Measurements from ENCODE around the gene PREX1.

The PREX1 gene

DNA sequence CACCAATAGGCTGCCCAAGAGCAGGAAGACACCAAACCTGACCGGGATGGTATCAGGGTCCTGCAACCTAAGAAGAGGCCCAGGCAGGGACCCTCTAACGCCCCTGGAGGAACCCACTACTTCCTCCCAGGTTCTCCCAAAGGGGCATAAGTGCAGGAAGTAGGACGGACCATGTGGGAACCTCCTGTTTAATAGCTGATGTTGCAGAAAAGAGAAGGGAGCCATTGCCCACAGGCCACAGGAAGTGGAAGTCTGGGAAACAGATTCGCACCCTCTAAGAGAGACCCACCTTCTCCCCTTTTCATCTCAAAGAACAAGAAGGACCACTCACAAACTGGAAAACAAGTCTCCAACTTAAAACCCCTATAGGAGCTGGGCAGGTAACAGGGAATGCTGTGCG lies 18.1 kb downstream of the PREX1 start:
- no peak for DNase-seq (ENCODE audit: low spot score)

GRCh38 chr20:48808382-48809034 lies 19.3 kb downstream of the PREX1 start:
- DNase-seq (ENCODE audit: low spot score), result no peak

DNA sequence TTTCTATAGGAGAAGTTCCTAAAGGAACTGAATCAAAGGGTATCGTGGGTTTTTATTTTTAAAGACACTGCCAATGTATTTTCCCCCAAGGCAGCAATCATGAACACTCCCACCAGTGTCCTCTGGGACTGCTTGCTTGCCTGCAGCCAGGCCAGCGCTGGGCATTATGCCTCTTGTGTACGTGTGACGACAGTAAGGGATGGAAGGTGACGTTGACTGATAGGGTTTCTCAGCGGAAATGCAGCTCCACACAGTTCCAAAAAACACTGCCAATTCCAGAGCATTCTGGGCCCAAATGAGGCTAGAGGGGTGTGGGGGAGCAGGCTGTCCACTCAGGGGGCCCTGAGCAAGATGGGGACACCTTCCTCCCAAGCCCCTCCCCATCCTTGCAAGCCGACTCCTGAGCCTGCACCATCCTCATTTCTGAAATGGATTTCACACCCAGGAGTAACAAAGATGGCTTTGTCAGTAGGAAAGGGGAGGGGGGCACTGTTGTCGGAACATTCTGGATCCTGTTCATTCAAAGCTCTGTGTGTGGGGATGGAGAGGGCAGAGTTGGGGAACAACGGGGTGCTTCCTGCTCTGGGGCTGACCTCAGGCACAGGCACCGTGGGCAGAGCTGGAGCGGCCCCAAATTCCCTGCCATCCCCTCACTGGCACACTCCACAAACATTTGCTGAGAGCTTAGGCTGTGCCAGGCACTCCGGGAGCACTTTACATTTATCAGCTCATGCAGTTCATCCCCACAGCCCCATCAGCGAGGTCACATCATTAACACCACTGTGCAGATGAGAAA lies 20.0 kb downstream of the PREX1 start:
- DNase-seq (ENCODE audit: low spot score), result no peak

DNA sequence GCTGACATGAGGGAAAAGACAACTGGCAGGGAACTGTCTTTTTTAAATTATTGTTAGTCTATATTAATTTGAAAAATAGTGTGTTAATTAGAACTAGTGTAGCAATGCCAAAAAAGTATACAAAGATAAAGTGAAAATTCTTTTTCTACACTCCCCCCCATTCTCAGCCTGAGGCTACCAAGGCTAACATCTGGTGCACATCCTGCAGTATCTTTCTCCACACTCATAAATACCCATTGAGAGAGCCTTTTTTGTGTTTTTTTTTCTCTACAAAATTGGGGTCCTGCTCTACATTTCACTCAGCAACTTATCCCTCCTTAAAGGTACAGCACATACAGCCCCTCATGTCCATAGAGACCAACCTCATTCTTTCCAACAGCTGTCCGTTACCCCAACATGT lies 20.7 kb downstream of the PREX1 start:
- no peak for DNase-seq (ENCODE audit: low spot score)

DNA sequence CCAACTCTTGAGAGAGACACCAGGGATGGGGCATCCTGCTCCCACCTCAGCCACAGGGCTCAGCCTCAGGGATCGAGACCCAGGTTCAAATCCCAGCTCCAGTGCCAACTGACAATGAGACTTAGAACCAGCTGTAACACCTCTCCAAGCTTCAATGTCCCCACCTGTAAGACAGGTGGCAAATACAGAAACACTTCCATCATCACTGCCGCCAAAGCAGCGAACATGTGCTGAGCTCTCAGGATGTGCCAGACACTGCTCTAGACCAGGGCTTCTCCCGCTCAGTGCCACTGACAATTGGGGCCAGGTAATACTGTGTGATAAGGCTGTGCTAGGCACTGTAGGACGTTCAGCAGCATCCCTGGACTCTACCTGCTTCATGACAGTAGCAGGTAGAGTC lies 22.1 kb downstream of the PREX1 start:
- no peak for DNase-seq (ENCODE audit: low spot score)

DNA sequence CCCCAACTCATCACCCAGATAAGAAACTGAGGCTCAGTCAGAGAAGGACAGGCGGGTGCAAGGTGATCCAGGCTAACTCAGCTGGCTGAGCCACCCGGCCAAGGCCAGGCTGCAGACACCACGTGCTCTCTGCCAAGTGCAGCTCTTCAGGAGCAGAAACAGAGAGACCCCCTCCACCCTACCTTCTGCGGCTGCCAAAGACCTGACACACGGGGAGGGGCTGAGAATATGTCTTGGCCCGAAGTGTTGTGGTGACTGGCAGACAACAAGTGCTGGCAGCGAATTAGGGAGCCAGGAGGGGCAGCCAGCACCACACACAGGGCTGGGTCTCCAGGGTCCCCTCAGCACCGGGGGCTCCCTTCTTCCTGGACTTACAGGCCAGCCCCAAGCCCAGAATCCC lies 22.5 kb downstream of the PREX1 start:
- no peak for DNase-seq (ENCODE audit: low spot score)

GRCh38 chr20:48804300-48804980 lies 23.4 kb downstream of the PREX1 start:
- DNase-seq (ENCODE audit: low spot score), result no peak

- DNase-seq (ENCODE audit: low spot score), result no peak
Measured at GRCh38 chr20:48803176-48804053, 24.4 kb downstream of the PREX1 start.

DNA sequence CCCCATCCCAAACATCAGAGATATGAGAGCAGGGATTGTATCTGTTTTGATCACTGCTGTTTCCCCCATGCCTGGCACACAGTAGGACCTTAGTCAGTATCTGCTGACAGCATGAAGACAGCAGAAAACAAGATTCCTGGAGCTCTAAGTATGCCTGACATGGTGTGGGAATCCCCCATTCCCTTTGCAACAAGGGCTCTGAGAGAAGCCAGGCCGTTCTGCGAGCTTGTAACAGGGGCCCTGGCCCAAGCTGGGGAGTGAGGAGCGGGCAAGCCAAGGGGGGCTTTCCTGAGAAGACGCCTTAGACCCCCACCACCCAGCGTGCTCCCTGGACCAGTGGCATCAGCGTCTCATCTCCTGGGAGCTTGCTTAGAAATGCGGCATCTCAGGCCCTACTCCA lies 25.2 kb downstream of the PREX1 start:
- no peak for DNase-seq (ENCODE audit: low spot score)

DNA sequence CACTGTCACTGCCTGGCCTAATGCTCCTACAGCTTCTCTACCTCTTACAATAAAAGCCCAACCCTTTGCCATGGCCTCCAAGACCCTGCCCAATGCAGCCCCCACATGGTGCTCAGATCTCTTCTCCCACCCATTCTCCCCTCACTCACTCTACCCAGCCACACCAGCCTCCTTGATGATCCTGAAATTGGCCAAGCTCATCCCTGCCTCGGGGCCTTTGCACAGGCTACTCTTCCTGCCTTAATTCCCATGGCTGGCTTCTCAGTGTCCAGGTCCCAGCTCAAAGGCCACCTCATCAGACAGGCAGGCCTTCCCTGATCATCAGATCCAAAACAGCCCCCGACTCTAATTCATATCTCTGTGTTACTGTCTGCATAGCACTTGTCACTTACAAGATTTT lies 25.6 kb downstream of the PREX1 start:
- DNase-seq (ENCODE audit: low spot score), result no peak

GRCh38 chr20:48801197-48801596 lies 26.6 kb downstream of the PREX1 start:
- DNase-seq (ENCODE audit: low spot score), result no peak

GRCh38 chr20:48800177-48800576 lies 27.6 kb downstream of the PREX1 start:
- no peak for DNase-seq (ENCODE audit: low spot score)

- no peak for DNase-seq (ENCODE audit: low spot score)
Measured at GRCh38 chr20:48799328-48800105, 28.3 kb downstream of the PREX1 start.

DNA sequence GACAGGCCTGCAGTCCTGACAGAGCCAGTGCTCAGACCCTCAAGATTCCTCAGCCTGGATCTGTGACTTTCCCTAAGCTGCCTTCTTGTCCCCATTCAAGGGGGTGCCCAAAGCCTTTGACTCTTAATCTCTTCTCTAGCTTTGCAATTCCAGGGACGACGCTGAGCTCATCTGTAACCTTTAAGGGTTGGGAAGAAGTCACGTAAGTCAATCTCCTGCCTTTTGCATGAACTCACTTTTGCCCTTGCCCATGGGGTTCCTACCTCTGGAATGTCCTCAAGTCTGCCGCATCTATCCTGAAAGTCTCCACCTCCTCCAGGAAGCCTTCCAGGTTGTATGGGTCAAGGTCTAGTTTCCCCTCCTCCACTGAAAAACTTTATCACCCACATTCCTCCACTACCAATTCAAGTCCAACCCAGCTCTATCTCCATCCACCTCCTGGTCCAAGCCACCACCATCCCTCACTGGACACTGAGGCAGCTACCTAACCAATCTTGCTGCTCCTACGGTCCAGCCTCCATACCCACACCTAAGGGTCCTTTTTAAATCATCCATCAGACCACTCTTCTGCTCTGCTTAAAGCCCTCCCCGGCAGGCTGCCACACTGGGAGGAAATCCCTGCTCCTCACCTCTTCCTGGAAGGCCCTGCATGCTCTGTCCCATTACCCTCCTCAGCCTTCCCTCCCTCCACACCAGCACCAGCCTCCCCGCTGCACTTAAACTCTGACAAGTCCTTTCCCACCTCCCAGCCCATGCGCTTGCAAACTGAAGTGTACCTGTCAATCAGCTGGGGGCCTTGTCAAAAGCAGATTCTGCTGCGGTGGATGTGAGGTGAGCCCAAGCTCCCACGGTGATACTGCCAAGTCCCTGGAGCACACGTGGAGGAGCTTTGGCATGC lies 29.7 kb downstream of the PREX1 start:
- DNase-seq (ENCODE audit: low spot score), result no peak

DNA sequence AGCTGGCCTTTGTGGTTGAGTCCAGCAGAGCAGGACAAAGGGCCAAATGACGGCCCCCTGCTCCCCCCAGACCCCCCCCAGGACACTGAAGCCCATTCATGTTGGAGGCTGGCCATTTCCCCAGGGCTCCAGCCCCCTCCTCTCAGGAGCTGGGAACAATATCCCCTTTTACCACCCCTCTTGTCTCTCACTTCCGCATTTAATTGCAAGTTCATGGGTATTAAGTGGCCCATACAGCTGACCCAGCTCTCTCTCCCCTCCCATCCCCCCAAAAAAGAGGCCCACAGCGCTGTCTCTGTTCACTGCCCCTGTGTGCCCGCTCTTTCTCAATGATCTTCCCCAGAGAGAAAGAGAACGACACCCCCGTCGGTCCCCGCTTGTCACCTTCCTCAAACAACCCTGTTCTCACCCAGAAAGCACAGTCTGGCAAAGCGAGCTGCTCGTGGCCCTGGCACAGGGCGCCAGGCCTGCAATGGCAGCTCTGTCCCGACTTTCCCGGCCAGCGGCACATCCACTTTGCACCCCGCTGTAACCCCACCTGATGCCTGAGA lies 30.4 kb downstream of the PREX1 start:
- no peak for DNase-seq (ENCODE audit: low spot score)

DNA sequence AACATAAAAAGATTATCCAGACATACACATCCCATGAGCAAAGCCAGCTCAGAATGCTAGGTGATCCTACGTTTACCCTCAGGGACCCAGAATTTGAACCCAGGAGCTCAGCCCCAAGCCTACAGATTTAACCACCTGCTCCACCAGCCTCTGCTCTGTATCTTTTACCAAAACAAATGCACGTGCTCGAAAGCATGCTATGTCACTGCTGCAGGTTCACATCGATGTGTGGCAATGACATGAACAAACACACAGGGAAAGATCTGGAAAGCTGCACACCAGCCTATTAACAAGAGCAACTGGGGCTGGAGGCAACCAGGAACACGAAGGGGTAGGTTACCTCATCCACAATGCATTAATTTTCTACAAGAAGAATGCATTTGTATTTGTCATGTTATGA lies 32.1 kb downstream of the PREX1 start:
- no peak for DNase-seq (ENCODE audit: low spot score)

DNA sequence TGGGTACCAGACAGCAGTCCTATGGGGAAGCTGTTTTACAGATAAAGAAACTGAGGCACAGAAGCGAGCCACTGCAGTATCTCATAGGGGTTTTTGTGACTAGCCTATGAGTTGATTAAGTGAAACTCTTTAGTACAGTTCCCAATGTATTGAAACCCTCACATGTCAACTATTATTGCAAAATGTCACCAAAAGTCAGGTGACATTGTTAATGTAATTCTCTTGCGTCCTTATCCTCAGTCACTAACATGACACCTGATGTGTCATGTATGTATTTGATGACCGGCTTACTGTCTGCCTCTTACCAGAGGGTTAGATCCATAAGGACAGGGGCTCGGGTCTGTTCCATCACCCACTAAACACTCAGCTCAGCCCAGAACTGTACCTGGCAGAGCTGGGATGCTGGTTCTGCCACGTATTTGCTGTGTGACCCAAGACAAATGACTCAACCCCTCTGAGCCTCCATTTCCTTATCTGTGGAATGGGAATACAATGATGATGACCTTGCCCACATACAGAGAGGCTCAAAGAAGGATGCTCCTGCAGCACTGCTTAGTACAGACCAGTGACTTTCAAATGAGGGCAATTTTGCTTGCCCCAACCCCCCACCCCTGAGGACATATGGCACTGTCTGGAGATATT lies 32.9 kb downstream of the PREX1 start:
- no peak for DNase-seq (ENCODE audit: low spot score)

GRCh38 chr20:48794360-48794759 lies 33.4 kb downstream of the PREX1 start:
- DNase-seq (ENCODE audit: low spot score), result no peak

GRCh38 chr20:48793776-48794175 lies 34.0 kb downstream of the PREX1 start:
- no peak for DNase-seq (ENCODE audit: low spot score)

DNA sequence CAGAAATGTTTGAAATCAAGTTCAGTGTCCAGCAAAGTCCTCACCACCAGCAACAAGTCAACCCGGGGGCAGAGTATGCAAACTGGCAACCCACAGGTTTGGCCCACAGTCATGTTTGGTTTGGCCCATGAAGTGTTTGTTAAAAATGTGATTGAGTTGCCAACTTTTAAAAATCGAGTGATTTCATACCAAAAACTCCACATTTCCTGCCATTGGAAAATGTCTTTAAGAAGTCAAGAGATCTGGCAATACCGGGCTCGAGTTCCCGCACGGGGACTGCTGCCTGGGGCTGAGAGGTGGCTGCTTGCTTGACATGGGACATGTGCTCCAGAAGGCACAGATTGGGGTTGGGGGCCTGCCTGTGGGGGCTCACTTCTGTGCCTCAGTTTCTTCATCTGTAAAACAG lies 36.1 kb downstream of the PREX1 start:
- DNase-seq (ENCODE audit: low spot score), result no peak

Measured in SW480 (cell line).